Measurements from ENCODE around the gene FCER2.

- no peak for TF ChIP-seq CTCF (IDR thresholded peaks at IDR 0.05; ENCODE audit: insufficient read depth, low read length, poor library complexity, severe bottlenecking)
- no peak for TF ChIP-seq EZH2phosphoT487 (conservative IDR thresholded peaks at IDR 0.05; ENCODE audit: low read length)
These were observed 54.8 kb downstream of the FCER2 start for GRCh38 chr19:7647156-7647555.

All from SU-DHL-6 (cell line).